ENCODE measurements around the gene RSBN1L. TPM values are rescaled to one million over a fixed set of nuclear protein-coding genes. Genes with fewer than 3 reads are reported as not detected.

RSBN1L gene
- total RNA-seq, 1 donor from 2014 or later = 17.2 TPM

GRCh38 chr7:77653572-77653971 lies 42.7 kb upstream of the RSBN1L start:
- H3K27me3 Mint-ChIP-seq (ENCODE audit: unreplicated experiment) = peaks cover 3% of the 10 kb centered on the region
- no peaks in the 10 kb centered on the region for H3K4me1 Mint-ChIP-seq (ENCODE audit: unreplicated experiment)
- H3K36me3 Mint-ChIP-seq (ENCODE audit: low read depth, unreplicated experiment) = peaks cover 24% of the 10 kb centered on the region
- no peak for DNase-seq (ENCODE audit: low spot score)
- H3K4me3 Mint-ChIP-seq (ENCODE audit: unreplicated experiment) = no peak overlapping the region
- no peak overlapping the region for H3K27ac Mint-ChIP-seq (ENCODE audit: unreplicated experiment)
- H3K9me3 Mint-ChIP-seq (ENCODE audit: unreplicated experiment) = no peaks in the 10 kb centered on the region
- TF ChIP-seq CTCF (IDR thresholded peaks at IDR 0.05; ENCODE audit: unreplicated experiment) = no peak

GRCh38 chr7:77655356-77655755 lies 40.9 kb upstream of the RSBN1L start:
- H3K4me3 Mint-ChIP-seq (ENCODE audit: unreplicated experiment) = peak overlapping the region; percentile 49

GRCh38 chr7:77655836-77656455 lies 40.3 kb upstream of the RSBN1L start:
- Mint-ChIP-seq H3K27ac (ENCODE audit: unreplicated experiment) (no peak overlapping the region), H3K4me1 (ENCODE audit: unreplicated experiment) (no peaks in the 10 kb centered on the region), H3K4me3 (ENCODE audit: unreplicated experiment) (peak overlapping the region; percentile 49), H3K9me3 (ENCODE audit: unreplicated experiment) (no peaks in the 10 kb centered on the region), H3K36me3 (ENCODE audit: low read depth, unreplicated experiment) (peaks cover 24% of the 10 kb centered on the region), H3K27me3 (ENCODE audit: unreplicated experiment) (peaks cover 2% of the 10 kb centered on the region)
- TF ChIP-seq CTCF (IDR thresholded peaks at IDR 0.05; ENCODE audit: unreplicated experiment) = no peak
- DNase-seq (ENCODE audit: low spot score) = no peak

More at GRCh38 chr7:77655356-77655755, 40.9 kb upstream of the RSBN1L start:
- Mint-ChIP-seq H3K9me3 (ENCODE audit: unreplicated experiment) (no peaks in the 10 kb centered on the region), H3K4me1 (ENCODE audit: unreplicated experiment) (no peaks in the 10 kb centered on the region), H3K36me3 (ENCODE audit: low read depth, unreplicated experiment) (peaks cover 24% of the 10 kb centered on the region), H3K27ac (ENCODE audit: unreplicated experiment) (peak overlapping the region; percentile 8), H3K27me3 (ENCODE audit: unreplicated experiment) (peaks cover 2% of the 10 kb centered on the region)
- no peak for DNase-seq (ENCODE audit: low spot score)
- TF ChIP-seq CTCF (IDR thresholded peaks at IDR 0.05; ENCODE audit: unreplicated experiment) = no peak

GRCh38 chr7:77657427-77658224 lies 38.6 kb upstream of the RSBN1L start:
- H3K4me1 Mint-ChIP-seq (ENCODE audit: unreplicated experiment) = no peaks in the 10 kb centered on the region
- no peak overlapping the region for H3K27ac Mint-ChIP-seq (ENCODE audit: unreplicated experiment)
- no peaks in the 10 kb centered on the region for H3K9me3 Mint-ChIP-seq (ENCODE audit: unreplicated experiment)
- H3K4me3 Mint-ChIP-seq (ENCODE audit: unreplicated experiment) = no peak overlapping the region
- H3K36me3 Mint-ChIP-seq (ENCODE audit: low read depth, unreplicated experiment) = peaks cover 34% of the 10 kb centered on the region
- H3K27me3 Mint-ChIP-seq (ENCODE audit: unreplicated experiment) = peaks cover 3% of the 10 kb centered on the region
- peak; percentile 52 for TF ChIP-seq CTCF (IDR thresholded peaks at IDR 0.05; ENCODE audit: unreplicated experiment)
- DNase-seq (ENCODE audit: low spot score) = no peak

GRCh38 chr7:77658928-77659327 lies 37.3 kb upstream of the RSBN1L start:
- Mint-ChIP-seq H3K27me3 (ENCODE audit: unreplicated experiment) (peaks cover 3% of the 10 kb centered on the region), H3K27ac (ENCODE audit: unreplicated experiment) (no peak overlapping the region), H3K9me3 (ENCODE audit: unreplicated experiment) (no peaks in the 10 kb centered on the region), H3K4me1 (ENCODE audit: unreplicated experiment) (no peaks in the 10 kb centered on the region), H3K36me3 (ENCODE audit: low read depth, unreplicated experiment) (peaks cover 32% of the 10 kb centered on the region), H3K4me3 (ENCODE audit: unreplicated experiment) (no peak overlapping the region)
- DNase-seq (ENCODE audit: low spot score) = no peak
- no peak for TF ChIP-seq CTCF (IDR thresholded peaks at IDR 0.05; ENCODE audit: unreplicated experiment)

Measured in endothelial cell (in vitro differentiated cells).